Epithelial cell of esophagus (primary cell): Measurements from ENCODE around the gene TAF4B.
"Not testable (repeated sequence)": the region's sequence is repeated elsewhere in the genome, so short reads cannot be mapped to it uniquely, and the experiment has no call there.

ENCODE experiments used
- DNase-seq: peaks from one replicate; pipeline ENCODE4 v3.0.0; 2010; ENCODE audit warnings: low read depth
- H3K4me3 ChIP-seq: 2 replicates; pipeline ENCODE4 v1.5.1; 2011; ENCODE audit warnings: mild to moderate bottlenecking, low read length, control low read depth
- CTCF ChIP-seq: IDR thresholded peaks from 2 replicates; pipeline ENCODE4 v1.5.1; 2011; ENCODE audit warnings: low read depth, mild to moderate bottlenecking, low read length, control low read depth, inconsistent platforms; ENCODE audit not compliant: insufficient read depth; ENCODE audit errors: missing control alignments

Gene TAF4B

GRCh38 chr18:26196605-26197004 lies 29.6 kb upstream of the TAF4B start:
- H3K4me3 ChIP-seq: no peak overlapping the region
- DNase-seq: no peak
- no peak for TF ChIP-seq CTCF

- not testable (repeated sequence) for DNase-seq, H3K4me3 ChIP-seq
These were observed 24.2 kb upstream of the TAF4B start for GRCh38 chr18:26202001-26202400.

GRCh38 chr18:26205318-26205717 lies 20.9 kb upstream of the TAF4B start:
- H3K4me3 ChIP-seq: no peak overlapping the region
- no peak for DNase-seq
- TF ChIP-seq CTCF: no peak

- no peak for TF ChIP-seq CTCF
- H3K4me3 ChIP-seq: no peak overlapping the region
These were observed 19.8 kb upstream of the TAF4B start for GRCh38 chr18:26206488-26206887.

GRCh38 chr18:26207937-26208336 lies 18.3 kb upstream of the TAF4B start:
- no peak overlapping the region for H3K4me3 ChIP-seq
- TF ChIP-seq CTCF: no peak
- peak; percentile 43 for DNase-seq

More at GRCh38 chr18:26206488-26206887, 19.8 kb upstream of the TAF4B start:
- DNase-seq: no peak

GRCh38 chr18:26208977-26209376 lies 17.3 kb upstream of the TAF4B start:
- TF ChIP-seq CTCF: no peak
- H3K4me3 ChIP-seq: no peak overlapping the region
- no peak for DNase-seq

- no peak for TF ChIP-seq CTCF
These were observed 16.1 kb upstream of the TAF4B start for GRCh38 chr18:26210147-26210546.

More at GRCh38 chr18:26210147-26210546, 16.1 kb upstream of the TAF4B start:
- no peak for DNase-seq
- no peak overlapping the region for H3K4me3 ChIP-seq
